Thoracic aorta (tissue), 2 donors: ENCODE measurements around the gene ZFP57. TPM values are rescaled to one million over a fixed set of nuclear protein-coding genes. Genes with fewer than 3 reads are reported as not detected.

Experiments used
- ATAC-seq: fragments of 150-250 bp; one replicate; pipeline ENCODE4 v1.8.0; 2017; ENCODE audit warnings: low read depth; ENCODE audit not compliant: insufficient number of reproducible peaks, low FRiP score
- DNase-seq: peaks from one replicate; pipeline ENCODE4 v3.0.0-alpha.2; 2020; ENCODE audit warnings: low spot score
- H3K27ac ChIP-seq, 2 donors: fragments of 200-600 bp; sonication (generic); 1 replicate in 1 of 2; 2 replicates in 1 of 2; pipeline ENCODE4 v1.5.1; 2016; ENCODE audit warnings: mild to moderate bottlenecking in 2 of 2, moderate library complexity in 2 of 2
- H3K27me3 ChIP-seq: fragments of 200-600 bp; sonication (generic); replicated peaks from 2 replicates; pipeline ENCODE4 v1.6.0; 2016; ENCODE audit warnings: mild to moderate bottlenecking; ENCODE audit not compliant: insufficient read depth
- H3K36me3 ChIP-seq: fragments of 200-600 bp; sonication (generic); one replicate; pipeline ENCODE4 v1.5.1; 2016
- H3K4me1 ChIP-seq, 2 donors: fragments of 200-600 bp; sonication (generic); 1 replicate in 1 of 2; 2 replicates in 1 of 2; pipeline versions ENCODE4 v1.5.1 to v1.6.0; 2016; ENCODE audit warnings: low read depth in 2 of 2, mild to moderate bottlenecking in 1 of 2; ENCODE audit not compliant: control insufficient read depth in 1 of 2
- H3K4me3 ChIP-seq: fragments of 200-600 bp; sonication (generic); 2 replicates; pipeline ENCODE4 v1.5.1; 2016; ENCODE audit warnings: mild to moderate bottlenecking
- H3K9me3 ChIP-seq: fragments of 200-600 bp; sonication (generic); 2 replicates; pipeline ENCODE4 v1.5.1; 2016
- CTCF ChIP-seq: fragments of 200-600 bp; sonication (generic); IDR thresholded peaks from one replicate; pipeline ENCODE4 v1.5.1; 2019; ENCODE audit warnings: antibody characterized with exemption
- total RNA-seq, 2 donors: library from RNA; depleted of rRNA; stranded (reverse); fragments of >200 nt; gene quantifications; one replicate each; pipeline versions ENCODE4 v1.1.0 to v1.2.3, GENCODE V29; 2016

Gene ZFP57
- total RNA-seq, 2 donors from 2014 or later: 3.2 TPM; not detected in 1

- H3K4me3 ChIP-seq: no peak overlapping the region
- H3K27me3 ChIP-seq: no peaks in the 10 kb centered on the region
- H3K36me3 ChIP-seq: peaks cover 12% of the 10 kb centered on the region
- H3K4me1 ChIP-seq: peaks cover 0 to 18% of the 10 kb centered on the region in 2 donors
- DNase-seq (no peak), ATAC-seq (no peak)
- TF ChIP-seq CTCF: no peak
- H3K9me3 ChIP-seq: no peaks in the 10 kb centered on the region
- H3K27ac ChIP-seq: no peak overlapping the region
Measured at GRCh38 chr6:29624520-29624961, 56.4 kb downstream of the ZFP57 start.

Other genes with a start within 250 kb of the ZFP57 start
- not detected for gene OR10C1, start 241.8 kb downstream of the ZFP57 start, total RNA-seq
- gene OR11A1, start 224.1 kb downstream of the ZFP57 start, total RNA-seq: not detected
- not detected for gene OR2H1, start 224.0 kb downstream of the ZFP57 start, total RNA-seq
- not detected for gene MAS1L, start 193.2 kb downstream of the ZFP57 start, total RNA-seq
- gene UBD, start 121.4 kb downstream of the ZFP57 start, total RNA-seq: not detected
- gene OR2H2, start 96.0 kb downstream of the ZFP57 start, total RNA-seq: not detected
- gene GABBR1, start 48.0 kb downstream of the ZFP57 start, total RNA-seq: 100 to 1,000 TPM in 1 of 2 donors, 10 to 100 TPM in 1; 63.2 to 112 TPM
- not detected for gene MOG, start 24.1 kb downstream of the ZFP57 start, total RNA-seq
- gene HLA-F, start 42.3 kb upstream of the ZFP57 start, total RNA-seq: 100 to 1,000 TPM in 1 of 2 donors, 10 to 100 TPM in 1; 94.2 to 117 TPM
- under 1 TPM in 1 of 2 donors, not detected in 1; 0.85 TPM for gene HLA-G, start 146.7 kb upstream of the ZFP57 start, total RNA-seq